ENCODE measurements around the gene KLHL40.
"Not testable (repeated sequence)": the region's sequence is repeated elsewhere in the genome, so short reads cannot be mapped to it uniquely, and the experiment has no call there.

KLHL40 gene

GRCh38 chr3:42712344-42712648 lies 27.0 kb downstream of the KLHL40 start:
- no peaks in the 10 kb centered on the region for H3K27me3 Mint-ChIP-seq
- H3K36me3 Mint-ChIP-seq, result no peaks in the 10 kb centered on the region
- no peak overlapping the region for H3K27ac Mint-ChIP-seq
- no peaks in the 10 kb centered on the region for H3K4me1 Mint-ChIP-seq
- H3K4me3 Mint-ChIP-seq, result no peak overlapping the region
- no peaks in the 10 kb centered on the region for H3K9me3 Mint-ChIP-seq

GRCh38 chr3:42712688-42713372 lies 27.5 kb downstream of the KLHL40 start:
- Mint-ChIP-seq H3K27me3 (no peaks in the 10 kb centered on the region), H3K4me3 (no peak overlapping the region), H3K4me1 (no peaks in the 10 kb centered on the region), H3K27ac (no peak overlapping the region), H3K9me3 (no peaks in the 10 kb centered on the region), H3K36me3 (no peaks in the 10 kb centered on the region)

GRCh38 chr3:42713747-42714146 lies 28.4 kb downstream of the KLHL40 start:
- no peaks in the 10 kb centered on the region for H3K4me1 Mint-ChIP-seq
- H3K4me3 Mint-ChIP-seq, result no peak overlapping the region
- no peak overlapping the region for H3K27ac Mint-ChIP-seq
- no peaks in the 10 kb centered on the region for H3K9me3 Mint-ChIP-seq
- H3K36me3 Mint-ChIP-seq, result no peaks in the 10 kb centered on the region
- no peaks in the 10 kb centered on the region for H3K27me3 Mint-ChIP-seq

GRCh38 chr3:42714171-42714852 lies 29.0 kb downstream of the KLHL40 start:
- no peaks in the 10 kb centered on the region for H3K27me3 Mint-ChIP-seq
- H3K36me3 Mint-ChIP-seq, result no peaks in the 10 kb centered on the region
- no peaks in the 10 kb centered on the region for H3K4me1 Mint-ChIP-seq
- H3K27ac Mint-ChIP-seq, result no peak overlapping the region
- H3K9me3 Mint-ChIP-seq, result no peaks in the 10 kb centered on the region
- H3K4me3 Mint-ChIP-seq, result no peak overlapping the region

- Mint-ChIP-seq H3K9me3 (no peaks in the 10 kb centered on the region), H3K27ac (no peak overlapping the region), H3K36me3 (no peaks in the 10 kb centered on the region), H3K4me1 (no peaks in the 10 kb centered on the region), H3K4me3 (no peak overlapping the region), H3K27me3 (no peaks in the 10 kb centered on the region)
These were observed 32.0 kb downstream of the KLHL40 start for GRCh38 chr3:42717306-42717705.

- no peaks in the 10 kb centered on the region for H3K9me3 Mint-ChIP-seq
- no peak overlapping the region for H3K4me3 Mint-ChIP-seq
- no peak overlapping the region for H3K27ac Mint-ChIP-seq
- no peaks in the 10 kb centered on the region for H3K36me3 Mint-ChIP-seq
- no peaks in the 10 kb centered on the region for H3K27me3 Mint-ChIP-seq
- no peaks in the 10 kb centered on the region for H3K4me1 Mint-ChIP-seq
These were observed 33.0 kb downstream of the KLHL40 start for GRCh38 chr3:42718338-42718737.

- Mint-ChIP-seq H3K36me3 (no peaks in the 10 kb centered on the region), H3K9me3 (no peaks in the 10 kb centered on the region), H3K4me1 (no peaks in the 10 kb centered on the region), H3K4me3 (no peak overlapping the region), H3K27ac (no peak overlapping the region), H3K27me3 (no peaks in the 10 kb centered on the region)
These were observed 33.7 kb downstream of the KLHL40 start for GRCh38 chr3:42719002-42719401.

- Mint-ChIP-seq H3K9me3 (no peaks in the 10 kb centered on the region), H3K27ac (no peak overlapping the region), H3K27me3 (no peaks in the 10 kb centered on the region), H3K4me3 (no peak overlapping the region), H3K36me3 (no peaks in the 10 kb centered on the region), H3K4me1 (no peaks in the 10 kb centered on the region)
These were observed 34.8 kb downstream of the KLHL40 start for GRCh38 chr3:42720126-42720525.

GRCh38 chr3:42721690-42722089 lies 36.4 kb downstream of the KLHL40 start:
- H3K9me3 Mint-ChIP-seq, result no peaks in the 10 kb centered on the region
- H3K36me3 Mint-ChIP-seq, result no peaks in the 10 kb centered on the region
- H3K4me3 Mint-ChIP-seq, result no peak overlapping the region
- H3K27me3 Mint-ChIP-seq, result no peaks in the 10 kb centered on the region
- H3K27ac Mint-ChIP-seq, result no peak overlapping the region
- no peaks in the 10 kb centered on the region for H3K4me1 Mint-ChIP-seq

GRCh38 chr3:42722442-42722841 lies 37.1 kb downstream of the KLHL40 start:
- H3K27ac Mint-ChIP-seq, H3K36me3 Mint-ChIP-seq, H3K4me1 Mint-ChIP-seq, H3K27me3 Mint-ChIP-seq, H3K4me3 Mint-ChIP-seq, H3K9me3 Mint-ChIP-seq: not testable (repeated sequence)

GRCh38 chr3:42723219-42723618 lies 37.9 kb downstream of the KLHL40 start:
- H3K9me3 Mint-ChIP-seq, result no peaks in the 10 kb centered on the region
- no peaks in the 10 kb centered on the region for H3K36me3 Mint-ChIP-seq
- H3K27me3 Mint-ChIP-seq, result no peaks in the 10 kb centered on the region
- H3K27ac Mint-ChIP-seq, result no peak overlapping the region
- H3K4me1 Mint-ChIP-seq, result no peaks in the 10 kb centered on the region
- no peak overlapping the region for H3K4me3 Mint-ChIP-seq

- Mint-ChIP-seq H3K9me3 (no peaks in the 10 kb centered on the region), H3K36me3 (no peaks in the 10 kb centered on the region), H3K27ac (no peak overlapping the region), H3K27me3 (no peaks in the 10 kb centered on the region), H3K4me3 (no peak overlapping the region), H3K4me1 (no peaks in the 10 kb centered on the region)
These were observed 40.1 kb downstream of the KLHL40 start for GRCh38 chr3:42725454-42725853.

- Mint-ChIP-seq H3K36me3 (no peaks in the 10 kb centered on the region), H3K27ac (no peak overlapping the region), H3K27me3 (no peaks in the 10 kb centered on the region), H3K4me3 (no peak overlapping the region), H3K9me3 (no peaks in the 10 kb centered on the region), H3K4me1 (no peaks in the 10 kb centered on the region)
These were observed 42.7 kb downstream of the KLHL40 start for GRCh38 chr3:42728056-42728455.

GRCh38 chr3:42728668-42729364 lies 43.5 kb downstream of the KLHL40 start:
- H3K4me1 Mint-ChIP-seq, result no peaks in the 10 kb centered on the region
- no peak overlapping the region for H3K27ac Mint-ChIP-seq
- H3K4me3 Mint-ChIP-seq, result no peak overlapping the region
- H3K27me3 Mint-ChIP-seq, result no peaks in the 10 kb centered on the region
- H3K9me3 Mint-ChIP-seq, result no peaks in the 10 kb centered on the region
- no peaks in the 10 kb centered on the region for H3K36me3 Mint-ChIP-seq

- no peaks in the 10 kb centered on the region for H3K4me1 Mint-ChIP-seq
- no peak overlapping the region for H3K27ac Mint-ChIP-seq
These were observed 44.2 kb downstream of the KLHL40 start for GRCh38 chr3:42729404-42730145.

GRCh38 chr3:42730294-42730693 lies 45.0 kb downstream of the KLHL40 start:
- Mint-ChIP-seq H3K27ac (no peak overlapping the region), H3K36me3 (no peaks in the 10 kb centered on the region), H3K4me1 (no peaks in the 10 kb centered on the region), H3K9me3 (no peaks in the 10 kb centered on the region), H3K4me3 (no peak overlapping the region), H3K27me3 (no peaks in the 10 kb centered on the region)

More at GRCh38 chr3:42729404-42730145, 44.2 kb downstream of the KLHL40 start:
- H3K9me3 Mint-ChIP-seq, result no peaks in the 10 kb centered on the region
- no peak overlapping the region for H3K4me3 Mint-ChIP-seq
- no peaks in the 10 kb centered on the region for H3K27me3 Mint-ChIP-seq
- H3K36me3 Mint-ChIP-seq, result no peaks in the 10 kb centered on the region
